Smooth muscle cell (in vitro differentiated cells): ENCODE measurements around the gene SPIB. TPM values are rescaled to one million over a fixed set of nuclear protein-coding genes. Genes with fewer than 3 reads are reported as not detected.
"Not testable (repeated sequence)": the region's sequence is repeated elsewhere in the genome, so short reads cannot be mapped to it uniquely, and the experiment has no call there.

Experiments
- DNase-seq: peaks from one replicate; lab custom pipeline; 2025; ENCODE audit not compliant: unreplicated experiment; lab: John Stamatoyannopoulos, UW
- H2AFZ ChIP-seq: fragments of 200-600 bp; sonication (generic); 2 replicates; pipeline ENCODE4 v1.6.0; 2016; ENCODE audit warnings: antibody characterized with exemption, low read depth, mild to moderate bottlenecking
- H3F3A ChIP-seq: fragments of 200-600 bp; sonication (generic); 2 replicates; pipeline ENCODE4 v1.6.0; 2017; ENCODE audit warnings: antibody characterized with exemption, low read depth
- H3K27ac ChIP-seq: fragments of 200-600 bp; sonication (generic); 2 replicates; pipeline ENCODE4 v1.5.1; 2016; ENCODE audit warnings: low read depth, mild to moderate bottlenecking
- H3K27me3 ChIP-seq: fragments of 200-600 bp; sonication (generic); 2 replicates; pipeline ENCODE4 v1.6.1; 2016; ENCODE audit warnings: low read depth, mild to moderate bottlenecking
- H3K36me3 ChIP-seq: fragments of 200-600 bp; sonication (generic); 2 replicates; pipeline ENCODE4 v1.5.1; 2016; ENCODE audit warnings: low read depth
- H3K4me1 ChIP-seq: fragments of 200-600 bp; sonication (generic); 2 replicates; pipeline ENCODE4 v1.5.1; 2016; ENCODE audit warnings: low read depth
- H3K4me2 ChIP-seq: fragments of 200-600 bp; sonication (generic); 2 replicates; pipeline ENCODE4 v1.6.0; 2016; ENCODE audit warnings: mild to moderate bottlenecking
- H3K4me3 ChIP-seq: fragments of 200-600 bp; sonication (generic); 2 replicates; pipeline ENCODE4 v1.5.1; 2016; ENCODE audit warnings: mild to moderate bottlenecking
- H3K79me2 ChIP-seq: fragments of 200-600 bp; sonication (generic); 2 replicates; pipeline ENCODE4 v1.6.0; 2016; ENCODE audit warnings: low read depth, mild to moderate bottlenecking
- H3K9ac ChIP-seq: fragments of 200-600 bp; sonication (generic); 2 replicates; pipeline ENCODE4 v1.6.0; 2016; ENCODE audit warnings: low read depth
- H3K9me3 ChIP-seq: fragments of 200-600 bp; sonication (generic); replicated peaks from 2 replicates; pipeline ENCODE4 v1.5.1; 2016; ENCODE audit warnings: low read depth
- H4K20me1 ChIP-seq: fragments of 200-600 bp; sonication (generic); 2 replicates; pipeline ENCODE4 v1.6.0; 2016; ENCODE audit warnings: low read depth
- WGBS: methylation state at CpG from one replicate; pipeline ENCODE4 v1.1.7; 2016; ENCODE audit warnings: low lambda C conversion rate; 5-methylcytosine and 5-hydroxymethylcytosine counted together
- polyA plus RNA-seq: library from polyadenylated mRNA; unstranded; fragments of >200 nt; fragmentation: Nextera tagmentation; extraction: Ambion mirVana; gene quantifications from 2 replicates; pipeline ENCODE4 v1.2.1, GENCODE V29; 2016
- total RNA-seq: library from RNA; depleted of rRNA; stranded (reverse); fragments of >200 nt; gene quantifications from 2 replicates; pipeline ENCODE4 v1.2.3, GENCODE V29; 2014
- TF ChIP-seq, protein P1 (sequence below): fragments of 200-600 bp; sonication (generic); IDR thresholded peaks from 2 replicates; pipeline ENCODE4 v1.5.1; 2017; ENCODE audit warnings: borderline replicate concordance, mild to moderate bottlenecking, antibody characterized with exemption; ENCODE audit not compliant: insufficient read depth, poor library complexity, severe bottlenecking

SPIB gene
- total and polyA plus RNA-seq, 2 experiments from 2014 or later, result not detected

DNA sequence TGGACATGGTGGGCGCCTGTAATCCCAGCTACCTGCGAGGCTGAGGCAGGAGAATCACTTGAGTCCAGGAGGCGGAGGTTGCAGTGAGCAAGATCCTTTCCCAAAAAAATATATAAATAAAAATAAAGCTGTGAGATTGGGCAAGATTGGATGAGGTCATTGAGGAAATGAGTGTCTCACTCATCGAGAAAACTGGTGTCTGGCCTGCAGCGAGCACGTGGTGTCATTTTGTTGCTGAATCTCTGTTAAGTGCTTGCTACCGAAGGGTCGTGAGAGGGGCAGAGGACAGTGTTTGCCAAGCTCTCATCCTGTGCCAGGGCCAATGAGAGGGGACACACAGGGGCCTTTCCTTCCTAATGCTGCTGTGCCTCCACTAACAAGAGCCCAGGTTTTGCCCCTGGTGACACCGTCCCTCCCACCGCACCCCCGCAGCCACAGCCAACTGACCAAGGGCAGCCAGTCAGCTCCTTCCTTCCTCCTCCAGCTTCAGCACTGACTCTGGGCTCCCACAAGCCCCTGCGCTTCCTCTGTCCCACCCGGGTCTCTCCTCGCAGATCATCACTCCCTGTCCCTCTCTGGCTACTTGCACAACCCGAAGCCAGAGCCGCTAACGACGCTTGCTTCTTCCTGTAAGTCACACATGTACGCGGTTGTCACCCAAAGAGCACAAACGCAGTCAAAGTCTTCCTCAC, 31.4 kb upstream of the SPIB start:
- TF ChIP-seq, protein P1, sequence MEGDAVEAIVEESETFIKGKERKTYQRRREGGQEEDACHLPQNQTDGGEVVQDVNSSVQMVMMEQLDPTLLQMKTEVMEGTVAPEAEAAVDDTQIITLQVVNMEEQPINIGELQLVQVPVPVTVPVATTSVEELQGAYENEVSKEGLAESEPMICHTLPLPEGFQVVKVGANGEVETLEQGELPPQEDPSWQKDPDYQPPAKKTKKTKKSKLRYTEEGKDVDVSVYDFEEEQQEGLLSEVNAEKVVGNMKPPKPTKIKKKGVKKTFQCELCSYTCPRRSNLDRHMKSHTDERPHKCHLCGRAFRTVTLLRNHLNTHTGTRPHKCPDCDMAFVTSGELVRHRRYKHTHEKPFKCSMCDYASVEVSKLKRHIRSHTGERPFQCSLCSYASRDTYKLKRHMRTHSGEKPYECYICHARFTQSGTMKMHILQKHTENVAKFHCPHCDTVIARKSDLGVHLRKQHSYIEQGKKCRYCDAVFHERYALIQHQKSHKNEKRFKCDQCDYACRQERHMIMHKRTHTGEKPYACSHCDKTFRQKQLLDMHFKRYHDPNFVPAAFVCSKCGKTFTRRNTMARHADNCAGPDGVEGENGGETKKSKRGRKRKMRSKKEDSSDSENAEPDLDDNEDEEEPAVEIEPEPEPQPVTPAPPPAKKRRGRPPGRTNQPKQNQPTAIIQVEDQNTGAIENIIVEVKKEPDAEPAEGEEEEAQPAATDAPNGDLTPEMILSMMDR, result no peak
- Histone ChIP-seq H3K9ac (no peak overlapping the region), H3K9me3 (no peaks in the 10 kb centered on the region), H4K20me1 (no peaks in the 10 kb centered on the region), H2AFZ (no peak overlapping the region), H3K4me1 (no peaks in the 10 kb centered on the region), H3K4me2 (no peak overlapping the region), H3K36me3 (no peaks in the 10 kb centered on the region), H3K27me3 (no peaks in the 10 kb centered on the region), H3K79me2 (peaks cover 27% of the 10 kb centered on the region), H3K27ac (no peak overlapping the region), H3F3A (peaks cover 5% of the 10 kb centered on the region), H3K4me3 (no peak overlapping the region)
- DNase-seq, result no peak
- 93% methylated on average over 21 of the region's 21 CpGs for WGBS

DNA sequence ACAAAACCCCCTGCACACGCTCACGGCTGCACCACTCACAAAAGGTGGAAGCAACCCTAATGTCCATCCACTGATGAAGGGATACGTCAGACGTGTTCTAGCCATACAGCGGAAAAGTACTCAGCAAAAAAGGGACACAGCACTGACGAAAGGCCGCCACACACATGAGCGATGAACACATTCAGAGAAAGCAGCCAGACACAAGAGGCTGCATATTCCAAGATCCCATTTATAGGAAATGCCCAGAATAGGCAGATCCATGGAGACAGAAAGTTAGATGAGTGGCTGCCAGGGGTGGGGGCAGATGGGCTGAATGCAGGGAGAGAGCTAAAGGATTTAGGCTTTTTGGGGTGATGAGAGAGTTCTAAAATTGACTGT, 30.9 kb upstream of the SPIB start:
- H3K4me3 ChIP-seq, result no peak overlapping the region

DNA sequence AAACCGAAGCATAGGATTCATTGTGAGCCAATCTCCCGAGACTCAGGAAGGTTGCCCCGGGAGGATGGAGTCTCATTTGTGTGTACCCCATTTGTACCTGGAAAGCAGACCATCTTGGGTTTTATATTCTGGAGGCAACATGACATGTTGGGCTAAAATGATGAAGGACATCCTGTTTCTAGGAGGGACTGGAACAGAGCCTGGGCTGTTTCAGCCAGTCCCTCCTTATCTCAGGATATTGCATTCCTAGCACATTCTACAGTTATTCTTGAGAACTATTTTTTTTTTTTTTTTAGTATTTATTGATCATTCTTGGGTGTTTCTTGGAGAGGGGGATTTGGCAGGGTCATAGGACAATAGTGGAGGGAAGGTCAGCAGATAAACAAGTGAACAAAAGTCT, 28.4 kb upstream of the SPIB start:
- H3K9me3 ChIP-seq, DNase-seq, H3K4me3 ChIP-seq, H3K9ac ChIP-seq, H3K27ac ChIP-seq, H4K20me1 ChIP-seq, H3K4me1 ChIP-seq, H2AFZ ChIP-seq, H3K4me2 ChIP-seq, H3F3A ChIP-seq, H3K27me3 ChIP-seq, H3K36me3 ChIP-seq: not testable (repeated sequence)
- WGBS, result 94% methylated on average over 3 of the region's 3 CpGs
- H3K79me2 ChIP-seq, result peaks cover 39% of the 10 kb centered on the region

More for the DNA sequence above, 30.9 kb upstream of the SPIB start:
- Histone ChIP-seq H3K36me3 (no peaks in the 10 kb centered on the region), H3K4me1 (no peaks in the 10 kb centered on the region), H4K20me1 (no peaks in the 10 kb centered on the region), H3K27ac (no peak overlapping the region), H3K79me2 (peaks cover 31% of the 10 kb centered on the region), H3K9me3 (no peaks in the 10 kb centered on the region), H3K4me2 (no peak overlapping the region), H3K27me3 (no peaks in the 10 kb centered on the region), H3F3A (peaks cover 5% of the 10 kb centered on the region), H2AFZ (no peak overlapping the region), H3K9ac (no peak overlapping the region)
- TF ChIP-seq, protein P1, result no peak
- DNase-seq, result no peak
- WGBS, result 98% methylated on average over 8 of the region's 8 CpGs

DNA sequence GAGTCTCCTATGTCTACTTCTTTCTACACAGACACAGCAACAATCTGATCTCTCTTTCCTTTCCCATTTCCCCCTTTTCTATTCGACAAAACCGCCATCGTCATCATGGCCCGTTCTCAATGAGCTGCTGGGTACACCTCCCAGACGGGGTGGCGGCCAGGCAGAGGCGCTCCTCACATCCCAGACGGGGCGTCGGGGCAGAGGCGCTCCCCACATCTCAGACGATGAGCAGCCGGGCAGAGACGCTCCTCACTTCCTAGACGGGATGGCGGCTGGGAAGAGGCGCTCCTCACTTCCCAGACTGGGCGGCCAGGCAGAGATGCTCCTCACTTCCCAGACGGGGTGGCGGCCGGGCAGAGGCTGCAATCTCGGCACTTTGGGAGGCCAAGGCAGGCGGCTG, 27.8 kb upstream of the SPIB start:
- peaks cover 33% of the 10 kb centered on the region for H3K79me2 ChIP-seq
- not testable (repeated sequence) for H3K4me2 ChIP-seq, H3K36me3 ChIP-seq, H3K4me1 ChIP-seq, DNase-seq, H3K27ac ChIP-seq, H4K20me1 ChIP-seq, H3K9ac ChIP-seq, H3F3A ChIP-seq, H2AFZ ChIP-seq, H3K9me3 ChIP-seq, H3K27me3 ChIP-seq, H3K4me3 ChIP-seq
- 98% methylated on average over 23 of the region's 23 CpGs for WGBS
